ENCODE data around the gene TXNDC12. TPM values are rescaled to one million over a fixed set of nuclear protein-coding genes. Genes with fewer than 3 reads are reported as not detected.
A peak's percentile ranks its signal among the peaks of the same experiment; 100 is the strongest.

Gene TXNDC12
- total RNA-seq, 1 donor from 2014 or later = 16.4 TPM

DNA sequence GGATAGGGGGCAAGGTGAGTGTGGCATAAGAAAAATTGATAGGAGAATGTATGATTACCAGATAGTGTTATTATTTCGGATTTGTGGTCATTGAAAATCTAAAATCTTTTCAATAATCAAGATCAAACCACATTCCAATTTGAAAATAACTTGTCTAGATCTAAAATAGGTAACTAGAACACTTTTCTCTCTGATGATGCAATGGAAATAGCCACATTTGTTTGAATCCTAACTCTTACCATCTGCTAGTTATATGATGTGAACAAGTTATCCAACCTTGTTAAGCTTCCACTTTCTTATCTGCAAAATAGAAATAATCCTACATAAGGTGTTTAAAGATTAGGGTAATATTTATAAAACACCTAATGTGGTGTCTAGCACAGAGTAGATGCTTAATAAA, 4.9 kb upstream of the TXNDC12 start:
- H3K36me3 ChIP-seq = peaks cover 15 to 33% of the 10 kb centered on the region in 2 donors
- H3K9me3 ChIP-seq = no peaks in the 10 kb centered on the region
- DNase-seq (ENCODE audit: low spot score in 2 of 2) = no peak
- H3K4me3 ChIP-seq = no peak overlapping the region
- no peak overlapping the region for H3K27ac ChIP-seq
- intact Hi-C loops (cut with DNase I) = loop anchor here (5.0 to 10.0 kb wide), 5 partner anchors 307 to 1095 kb away; partner anchors contain the start of genes CC2D1B, EPS15, FAF1 and ORC1
- TF ChIP-seq, protein P1, sequence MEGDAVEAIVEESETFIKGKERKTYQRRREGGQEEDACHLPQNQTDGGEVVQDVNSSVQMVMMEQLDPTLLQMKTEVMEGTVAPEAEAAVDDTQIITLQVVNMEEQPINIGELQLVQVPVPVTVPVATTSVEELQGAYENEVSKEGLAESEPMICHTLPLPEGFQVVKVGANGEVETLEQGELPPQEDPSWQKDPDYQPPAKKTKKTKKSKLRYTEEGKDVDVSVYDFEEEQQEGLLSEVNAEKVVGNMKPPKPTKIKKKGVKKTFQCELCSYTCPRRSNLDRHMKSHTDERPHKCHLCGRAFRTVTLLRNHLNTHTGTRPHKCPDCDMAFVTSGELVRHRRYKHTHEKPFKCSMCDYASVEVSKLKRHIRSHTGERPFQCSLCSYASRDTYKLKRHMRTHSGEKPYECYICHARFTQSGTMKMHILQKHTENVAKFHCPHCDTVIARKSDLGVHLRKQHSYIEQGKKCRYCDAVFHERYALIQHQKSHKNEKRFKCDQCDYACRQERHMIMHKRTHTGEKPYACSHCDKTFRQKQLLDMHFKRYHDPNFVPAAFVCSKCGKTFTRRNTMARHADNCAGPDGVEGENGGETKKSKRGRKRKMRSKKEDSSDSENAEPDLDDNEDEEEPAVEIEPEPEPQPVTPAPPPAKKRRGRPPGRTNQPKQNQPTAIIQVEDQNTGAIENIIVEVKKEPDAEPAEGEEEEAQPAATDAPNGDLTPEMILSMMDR (IDR thresholded peaks at IDR 0.05) = no peak
- no peaks in the 10 kb centered on the region for H3K27me3 ChIP-seq
- peaks cover 0 to 12% of the 10 kb centered on the region in 2 donors for H3K4me1 ChIP-seq

DNA sequence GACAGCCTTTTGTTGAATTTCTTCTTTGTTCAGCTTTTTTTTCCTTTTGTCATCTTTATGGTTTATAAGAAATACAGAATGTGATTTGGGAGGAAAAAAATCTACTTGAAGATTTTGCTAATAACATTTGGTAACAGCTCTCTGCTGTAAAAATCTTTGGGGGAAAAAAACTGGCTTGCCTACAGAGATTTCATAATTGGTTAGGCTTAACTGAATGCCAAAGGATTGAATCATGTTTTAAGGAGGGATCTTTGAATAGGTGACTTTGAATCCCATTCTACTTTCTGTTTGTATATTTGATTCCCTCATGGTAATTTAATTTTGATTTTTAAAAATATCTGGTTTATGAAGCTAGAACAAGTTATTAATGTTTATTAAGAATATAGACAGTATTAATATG, 4.3 kb upstream of the TXNDC12 start:
- no peak overlapping the region for H3K4me3 ChIP-seq
- H3K4me1 ChIP-seq = peaks cover under 1 to 12% of the 10 kb centered on the region in 2 donors
- H3K27me3 ChIP-seq = no peaks in the 10 kb centered on the region
- H3K9me3 ChIP-seq = no peaks in the 10 kb centered on the region
- intact Hi-C loops (cut with DNase I) = loop anchor here (5.0 to 10.0 kb wide), 5 partner anchors 308 to 1095 kb away; partner anchors contain the start of genes CC2D1B, EPS15, FAF1 and ORC1
- DNase-seq (ENCODE audit: low spot score in 2 of 2) = no peak
- H3K27ac ChIP-seq = no peak overlapping the region
- peaks cover 11 to 27% of the 10 kb centered on the region in 2 donors for H3K36me3 ChIP-seq
- TF ChIP-seq, protein P1 (IDR thresholded peaks at IDR 0.05) = no peak

DNA sequence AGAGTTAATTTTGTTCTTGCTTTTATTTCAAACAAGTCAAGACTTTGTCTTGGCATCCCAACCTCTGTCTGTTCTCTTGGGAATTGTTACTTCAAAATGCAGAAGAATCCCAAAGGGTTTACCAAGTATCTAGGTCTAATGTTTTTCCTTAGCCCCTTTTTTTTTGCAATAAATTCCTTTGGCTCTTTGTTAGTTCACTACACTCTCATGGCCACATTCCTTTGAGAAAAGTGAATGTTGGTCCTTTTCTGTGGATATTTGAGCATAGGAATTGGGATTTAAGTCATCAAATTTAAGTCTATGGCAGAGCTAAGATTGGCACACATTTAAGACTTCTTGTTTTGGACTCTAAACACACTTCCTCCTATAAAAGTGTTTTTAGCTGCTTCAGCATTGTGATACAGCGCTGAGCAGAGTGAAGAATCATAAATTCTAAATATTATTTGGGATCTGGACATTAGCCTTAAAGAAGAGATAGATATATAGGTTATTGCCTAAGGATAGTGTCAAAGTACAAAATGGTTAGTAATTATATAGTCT, 3.0 kb upstream of the TXNDC12 start:
- Histone ChIP-seq H3K27ac (peak overlapping the region; percentile 91 to 95), H3K4me3 (peak overlapping the region in 1 of 2 donors; percentile 84), H3K27me3 (no peaks in the 10 kb centered on the region), H3K36me3 (peaks cover 11 to 19% of the 10 kb centered on the region in 2 donors), H3K9me3 (no peaks in the 10 kb centered on the region), H3K4me1 (peaks cover 3 to 17% of the 10 kb centered on the region in 2 donors)
- intact Hi-C loops (cut with DNase I) = loop anchor here (5.0 to 10.0 kb wide), 5 partner anchors 309 to 1093 kb away; partner anchors contain the start of genes CC2D1B, EPS15, FAF1 and ORC1
- no peak for DNase-seq (ENCODE audit: low spot score in 2 of 2)
- TF ChIP-seq, protein P1 (IDR thresholded peaks at IDR 0.05) = no peak

DNA sequence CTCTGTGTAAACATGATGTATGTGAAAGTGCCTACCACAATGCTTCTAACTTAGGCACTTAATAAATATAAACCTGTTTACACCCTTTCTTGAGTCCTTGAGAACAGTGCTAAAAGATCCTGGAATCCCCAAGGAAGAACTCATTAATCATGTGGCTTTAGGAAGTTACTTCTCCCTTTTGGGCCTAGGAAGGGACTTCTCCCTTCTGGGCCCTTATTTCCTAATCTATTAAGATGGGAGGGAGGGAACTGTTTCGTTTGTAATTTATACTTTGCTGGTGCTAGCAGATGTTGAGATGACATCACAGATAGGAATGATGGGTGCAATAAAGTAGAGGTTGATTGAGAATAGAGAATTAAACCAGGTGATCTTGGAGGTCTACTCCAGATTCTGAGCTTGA, 2.3 kb upstream of the TXNDC12 start:
- Histone ChIP-seq H3K9me3 (no peaks in the 10 kb centered on the region), H3K36me3 (peaks cover 5 to 18% of the 10 kb centered on the region in 2 donors), H3K4me3 (peak overlapping the region; percentile 84 to 90), H3K27me3 (no peaks in the 10 kb centered on the region), H3K27ac (peak overlapping the region; percentile 91 to 95), H3K4me1 (peaks cover 3 to 17% of the 10 kb centered on the region in 2 donors)
- TF ChIP-seq, protein P1 (IDR thresholded peaks at IDR 0.05) = no peak
- no peak for DNase-seq (ENCODE audit: low spot score in 2 of 2)
- intact Hi-C loops (cut with DNase I) = loop anchor here (5.0 to 10.0 kb wide), 5 partner anchors 310 to 1092 kb away; partner anchors contain the start of genes CC2D1B, EPS15, FAF1 and ORC1

- Histone ChIP-seq H3K36me3 (peaks cover 5 to 20% of the 10 kb centered on the region in 2 donors), H3K27ac (peak overlapping the region; percentile 91 to 95), H3K27me3 (no peaks in the 10 kb centered on the region), H3K4me1 (peaks cover 3 to 17% of the 10 kb centered on the region in 2 donors), H3K4me3 (peak overlapping the region; percentile 84 to 90), H3K9me3 (no peaks in the 10 kb centered on the region)
- intact Hi-C loops (cut with DNase I) = loop anchor here (1.0 to 10.0 kb wide), 6 partner anchors 24 to 1092 kb away; partner anchors contain the start of genes CC2D1B, EPS15, FAF1 and KTI12
- DNase-seq (ENCODE audit: low spot score in 2 of 2) = no peak
- TF ChIP-seq, protein P1 (IDR thresholded peaks at IDR 0.05) = no peak
Measured at GRCh38 chr1:52056937-52057231, 1.9 kb upstream of the TXNDC12 start.
